Natural killer cell treated with Interleukin-12 subunit alpha and Interleukin-12 subunit beta and Interleukin-15 and Interleukin-18, amount 100 ng/mL, for 72 hours (primary cell): ENCODE data around the gene GPHA2. TPM values are rescaled to one million over a fixed set of nuclear protein-coding genes. Genes with fewer than 3 reads are reported as not detected.
A peak's percentile ranks its signal among the peaks of the same experiment; 100 is the strongest.

Experiments
- ATAC-seq, 2 donors: fragments of 150-1000 bp; cut with Tn5 transposase in 1 of 2; sonication (Bioruptor Pico), chemical (Tn5 transposase) in 1 of 2; 2 replicates each; pipeline ENCODE4 v1.10.0; 2021
- DNase-seq: peaks from one replicate; pipeline ENCODE4 v3.0.0; 2022; ENCODE audit warnings: low spot score
- H3K27ac Mint-ChIP-seq, 2 donors: 1 replicate in 1 of 2; 2 replicates in 1 of 2; pipeline ENCODE4 v1.8.0; 2022; ENCODE audit warnings: mixed read lengths in 2 of 2, mild to moderate bottlenecking in 1 of 2, moderate library complexity in 1 of 2
- H3K27me3 Mint-ChIP-seq, 2 donors: 1 replicate in 1 of 2; 2 replicates in 1 of 2; pipeline ENCODE4 v1.8.0; 2022; ENCODE audit warnings: mixed read lengths in 2 of 2
- H3K36me3 Mint-ChIP-seq: one replicate; pipeline ENCODE4 v1.8.0; 2022; ENCODE audit warnings: mixed read lengths
- H3K4me1 Mint-ChIP-seq, 2 donors: 1 replicate in 1 of 2; 2 replicates in 1 of 2; pipeline ENCODE4 v1.8.0; 2022; ENCODE audit warnings: low read depth in 2 of 2, mixed read lengths in 2 of 2, mild to moderate bottlenecking in 1 of 2
- H3K4me3 Mint-ChIP-seq: one replicate; pipeline ENCODE4 v1.8.0; 2022; ENCODE audit warnings: mixed read lengths
- H3K9me3 Mint-ChIP-seq: 2 replicates; pipeline ENCODE4 v1.8.0; 2022; ENCODE audit warnings: mixed read lengths
- total RNA-seq, 2 donors: library from RNA; stranded (reverse); gene quantifications; one replicate each; pipeline ENCODE4 v1.2.3, GENCODE V29; 2022

GPHA2 gene
- total RNA-seq, 2 donors from 2014 or later: not detected

GRCh38 chr11:64923944-64924909 lies 11.5 kb downstream of the GPHA2 start, which contains the start of gene PPP2R5B:
TSS of gene PPP2R5B (plus strand) at chr11:64924689. CDS start at chr11:64925735, 1,046 bp downstream.
- H3K27me3 Mint-ChIP-seq: no peaks in the 10 kb centered on the region
- H3K4me1 Mint-ChIP-seq: peaks cover 12 to 13% of the 10 kb centered on the region in 2 donors
- ATAC-seq: peak; percentile 96
- DNase-seq: peak; percentile 95
- H3K27ac Mint-ChIP-seq: peak within 1 kb of the TSS; percentile 95 to 99
- no peaks in the 10 kb centered on the region for H3K9me3 Mint-ChIP-seq
- H3K36me3 Mint-ChIP-seq: no peaks in the 10 kb centered on the region
- peak within 1 kb of the TSS; percentile 94 for H3K4me3 Mint-ChIP-seq

- Mint-ChIP-seq H3K4me3 (no peak overlapping the region), H3K9me3 (no peaks in the 10 kb centered on the region), H3K27me3 (no peaks in the 10 kb centered on the region), H3K36me3 (no peaks in the 10 kb centered on the region), H3K4me1 (peaks cover 12 to 13% of the 10 kb centered on the region in 2 donors), H3K27ac (peak overlapping the region; percentile 60 to 95)
- no peak for DNase-seq
- ATAC-seq: no peak
Measured at GRCh38 chr11:64923151-64923661, 12.5 kb downstream of the GPHA2 start.

GRCh38 chr11:64921384-64921783 lies 14.3 kb downstream of the GPHA2 start:
- DNase-seq: no peak
- Mint-ChIP-seq H3K9me3 (no peaks in the 10 kb centered on the region), H3K4me3 (no peak overlapping the region), H3K36me3 (no peaks in the 10 kb centered on the region), H3K4me1 (peaks cover 20 to 23% of the 10 kb centered on the region in 2 donors), H3K27ac (no peak overlapping the region), H3K27me3 (no peaks in the 10 kb centered on the region)
- ATAC-seq: no peak

- ATAC-seq (no peak), DNase-seq (no peak)
- no peak overlapping the region for H3K4me3 Mint-ChIP-seq
- no peaks in the 10 kb centered on the region for H3K27me3 Mint-ChIP-seq
- H3K36me3 Mint-ChIP-seq: no peaks in the 10 kb centered on the region
- H3K4me1 Mint-ChIP-seq: peaks cover 26 to 27% of the 10 kb centered on the region in 2 donors
- H3K27ac Mint-ChIP-seq: no peak overlapping the region
- no peaks in the 10 kb centered on the region for H3K9me3 Mint-ChIP-seq
Measured at GRCh38 chr11:64920124-64920523, 15.6 kb downstream of the GPHA2 start.

- no peak for DNase-seq
- H3K4me1 Mint-ChIP-seq: peaks cover 27% of the 10 kb centered on the region in 2 donors
- ATAC-seq: no peak
- H3K9me3 Mint-ChIP-seq: no peaks in the 10 kb centered on the region
- no peak overlapping the region for H3K27ac Mint-ChIP-seq
- H3K4me3 Mint-ChIP-seq: no peak overlapping the region
- no peaks in the 10 kb centered on the region for H3K27me3 Mint-ChIP-seq
- H3K36me3 Mint-ChIP-seq: no peaks in the 10 kb centered on the region
Measured at GRCh38 chr11:64919627-64920026, 16.1 kb downstream of the GPHA2 start.

GRCh38 chr11:64918017-64918416 lies 17.7 kb downstream of the GPHA2 start:
- peaks cover 19 to 23% of the 10 kb centered on the region in 2 donors for H3K4me1 Mint-ChIP-seq
- DNase-seq: no peak
- no peak for ATAC-seq
- H3K27ac Mint-ChIP-seq: peak overlapping the region; percentile 83 to 97
- peak overlapping the region; percentile 86 for H3K4me3 Mint-ChIP-seq
- no peaks in the 10 kb centered on the region for H3K27me3 Mint-ChIP-seq
- no peaks in the 10 kb centered on the region for H3K9me3 Mint-ChIP-seq
- no peaks in the 10 kb centered on the region for H3K36me3 Mint-ChIP-seq

- Mint-ChIP-seq H3K4me1 (peaks cover 19 to 23% of the 10 kb centered on the region in 2 donors), H3K4me3 (peak overlapping the region; percentile 86), H3K27me3 (no peaks in the 10 kb centered on the region), H3K36me3 (no peaks in the 10 kb centered on the region), H3K9me3 (no peaks in the 10 kb centered on the region), H3K27ac (peak overlapping the region; percentile 83 to 97)
- no peak for DNase-seq
- no peak for ATAC-seq
Measured at GRCh38 chr11:64917663-64917995, 18.1 kb downstream of the GPHA2 start.

- H3K27me3 Mint-ChIP-seq: no peaks in the 10 kb centered on the region
- H3K4me1 Mint-ChIP-seq: peaks cover 19 to 23% of the 10 kb centered on the region in 2 donors
Measured at GRCh38 chr11:64916775-64917662, 18.7 kb downstream of the GPHA2 start, which contains the start of gene ATG2A. TSS of gene ATG2A (minus strand) at chr11:64917209. CDS start at chr11:64917135, 74 bp downstream.

GRCh38 chr11:64916040-64916774 lies 19.5 kb downstream of the GPHA2 start:
- Mint-ChIP-seq H3K4me3 (peak overlapping the region; percentile 86), H3K36me3 (no peaks in the 10 kb centered on the region), H3K9me3 (no peaks in the 10 kb centered on the region), H3K27ac (peak overlapping the region; percentile 83 to 97), H3K27me3 (no peaks in the 10 kb centered on the region), H3K4me1 (peaks cover 19 to 23% of the 10 kb centered on the region in 2 donors)
- ATAC-seq (peak; percentile 8 to 14), DNase-seq (no peak)

More at GRCh38 chr11:64916775-64917662, 18.7 kb downstream of the GPHA2 start, which contains the start of gene ATG2A:
- peak within 1 kb of the TSS; percentile 86 for H3K4me3 Mint-ChIP-seq
- no peaks in the 10 kb centered on the region for H3K9me3 Mint-ChIP-seq
- DNase-seq: peak; percentile 99
- peak within 1 kb of the TSS; percentile 83 to 97 for H3K27ac Mint-ChIP-seq
- no peaks in the 10 kb centered on the region for H3K36me3 Mint-ChIP-seq
- peak; percentile 98 to 99 for ATAC-seq

GRCh38 chr11:64915376-64915887 lies 20.3 kb downstream of the GPHA2 start:
- H3K27me3 Mint-ChIP-seq: no peaks in the 10 kb centered on the region
- DNase-seq: no peak
- H3K27ac Mint-ChIP-seq: peak overlapping the region; percentile 83 to 97
- H3K4me1 Mint-ChIP-seq: peaks cover 19 to 23% of the 10 kb centered on the region in 2 donors
- no peaks in the 10 kb centered on the region for H3K9me3 Mint-ChIP-seq
- no peaks in the 10 kb centered on the region for H3K36me3 Mint-ChIP-seq
- H3K4me3 Mint-ChIP-seq: peak overlapping the region; percentile 86
- no peak for ATAC-seq

GRCh38 chr11:64914123-64914522 lies 21.6 kb downstream of the GPHA2 start:
- Mint-ChIP-seq H3K9me3 (no peaks in the 10 kb centered on the region), H3K4me1 (peaks cover 19 to 23% of the 10 kb centered on the region in 2 donors), H3K27ac (no peak overlapping the region), H3K27me3 (no peaks in the 10 kb centered on the region), H3K36me3 (no peaks in the 10 kb centered on the region), H3K4me3 (no peak overlapping the region)
- DNase-seq: no peak
- ATAC-seq: no peak

GRCh38 chr11:64913171-64913727 lies 22.4 kb downstream of the GPHA2 start:
- Mint-ChIP-seq H3K27ac (no peak overlapping the region), H3K4me1 (peaks cover 19 to 23% of the 10 kb centered on the region in 2 donors), H3K9me3 (no peaks in the 10 kb centered on the region), H3K27me3 (no peaks in the 10 kb centered on the region), H3K36me3 (no peaks in the 10 kb centered on the region), H3K4me3 (no peak overlapping the region)
- ATAC-seq (no peak), DNase-seq (no peak)
